Right renal pelvis (tissue), 4 donors: ENCODE results near the gene OCA2. TPM values are rescaled to one million over a fixed set of nuclear protein-coding genes. Genes with fewer than 3 reads are reported as not detected.

ENCODE experiments used
- DNase-seq, 4 donors: peaks; one replicate each; pipeline ENCODE4 v3.0.0-alpha.2; 2013; ENCODE audit warnings: low read depth in 4 of 4, low spot score in 3 of 4, missing footprints in 1 of 4
- polyA plus RNA-seq, 4 donors: library from polyadenylated mRNA; unstranded; fragments of 120-200 nt; gene quantifications; one replicate each; pipeline ENCODE4 v1.2.1, GENCODE V29; 2013; ENCODE audit not compliant: insufficient read length in 4 of 4

Gene OCA2
- polyA plus RNA-seq, 4 donors, result 8.7 to 11.2 (median 9.4) TPM

DNA sequence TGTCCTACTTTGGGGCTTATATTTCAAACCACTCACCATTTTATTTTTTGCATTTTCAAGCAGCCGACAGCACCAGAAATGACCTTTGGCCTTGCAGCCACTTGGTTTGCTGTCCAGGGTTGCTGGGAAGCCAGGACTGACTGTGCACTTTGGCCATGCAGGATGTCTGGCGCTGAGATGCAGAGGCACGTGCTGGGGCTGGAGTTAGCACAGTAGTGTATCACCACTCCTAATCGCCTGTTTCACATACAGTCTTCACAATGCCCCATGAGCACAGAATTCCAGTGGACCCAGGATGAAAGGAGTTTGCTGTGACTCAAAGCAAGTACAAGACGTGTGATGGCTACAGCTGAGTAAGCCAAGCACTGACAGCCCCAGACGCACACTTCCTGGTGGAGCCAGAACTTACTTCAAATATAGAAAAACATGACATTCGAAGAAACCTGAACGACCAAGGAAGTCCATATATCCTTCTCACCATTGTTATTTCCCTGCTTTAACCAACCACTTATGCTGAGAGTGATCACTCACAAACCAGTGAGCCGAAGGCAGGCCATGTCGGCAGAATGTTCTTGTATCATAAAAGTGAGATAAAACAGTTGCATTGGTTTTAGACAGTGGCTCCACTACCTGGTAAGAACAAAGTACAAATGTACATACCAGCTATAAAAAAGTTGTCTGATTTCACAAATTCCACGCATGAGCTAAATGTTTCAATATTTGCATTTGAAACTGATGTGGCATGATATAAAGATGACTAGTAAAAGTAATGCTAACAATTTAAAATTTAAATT lies 16.0 kb downstream of the OCA2 start:
- no peak for DNase-seq

DNA sequence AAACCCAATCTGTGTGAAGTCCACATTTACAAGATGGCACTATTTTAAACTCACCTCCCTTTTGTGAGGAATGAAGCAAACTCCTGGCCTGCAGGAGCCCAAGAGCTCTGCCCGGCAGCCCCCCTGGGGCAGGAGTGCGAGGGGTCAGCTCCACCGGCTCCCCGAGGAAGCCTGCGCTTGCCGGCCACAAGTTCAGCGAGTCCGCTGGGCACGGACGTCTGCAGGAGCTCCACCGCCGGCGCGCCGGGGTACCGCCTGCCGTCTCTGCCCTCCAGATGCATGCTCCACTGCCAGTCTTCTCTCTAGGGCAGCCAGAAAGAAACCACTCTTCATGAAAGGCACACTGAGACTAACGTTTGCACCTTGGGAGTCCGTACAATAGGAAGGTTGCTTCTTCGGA lies 17.5 kb downstream of the OCA2 start:
- DNase-seq, result no peak

GRCh38 chr15:28080386-28080785 lies 18.7 kb downstream of the OCA2 start:
- no peak for DNase-seq

- DNase-seq, result no peak
These were observed 19.7 kb downstream of the OCA2 start for GRCh38 chr15:28079313-28079969.

DNA sequence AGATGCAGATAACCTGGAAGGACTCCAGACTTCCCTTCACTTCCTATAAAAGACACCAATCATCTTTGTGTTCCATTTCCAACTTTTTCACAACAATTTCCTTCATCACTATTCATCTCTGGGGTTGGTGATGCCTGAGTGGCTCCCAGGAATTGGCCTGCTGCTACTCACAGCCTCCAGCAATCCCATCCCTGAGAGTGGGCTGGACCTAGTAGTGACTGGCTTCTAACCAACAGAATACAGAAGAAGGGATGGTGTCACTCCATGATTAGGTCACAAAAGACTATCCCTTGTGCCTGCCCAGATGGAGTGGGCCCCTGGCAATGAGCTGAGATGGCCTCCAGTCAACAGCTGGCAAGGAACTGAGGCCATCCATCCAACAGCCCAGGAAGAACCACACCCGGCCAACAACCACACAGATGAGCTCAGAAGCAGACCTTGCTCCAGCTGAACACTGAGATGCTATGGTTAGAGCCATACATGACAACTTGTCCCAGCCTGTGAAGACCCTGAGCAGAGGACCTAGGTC lies 20.9 kb downstream of the OCA2 start:
- no peak for DNase-seq

GRCh38 chr15:28075573-28075972 lies 23.5 kb downstream of the OCA2 start:
- DNase-seq, result no peak

GRCh38 chr15:28068930-28069329 lies 30.2 kb downstream of the OCA2 start:
- no peak for DNase-seq

- no peak for DNase-seq
These were observed 32.9 kb downstream of the OCA2 start for GRCh38 chr15:28066231-28066630.

- DNase-seq, result no peak
These were observed 39.1 kb downstream of the OCA2 start for GRCh38 chr15:28060005-28060404.

DNA sequence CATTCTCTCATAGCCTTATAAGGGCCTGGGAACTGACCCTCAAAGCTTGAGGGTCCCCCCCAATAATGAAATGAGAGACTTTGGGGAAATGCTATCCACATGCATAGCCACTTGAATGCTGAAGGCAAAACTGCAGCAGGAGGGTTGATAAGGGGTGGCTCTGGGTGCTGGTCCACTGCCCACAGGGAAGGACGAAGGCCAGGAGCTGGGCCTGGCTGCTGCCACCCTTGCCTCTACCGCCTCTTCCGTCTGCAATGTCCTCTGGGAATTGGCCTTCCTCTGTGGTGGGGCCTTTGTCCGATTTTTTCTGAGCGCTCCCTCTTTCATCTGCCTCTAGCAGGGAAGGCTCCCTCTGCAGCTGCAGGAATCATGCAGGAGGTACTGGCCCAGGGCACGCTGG lies 41.0 kb downstream of the OCA2 start:
- DNase-seq, result no peak

DNA sequence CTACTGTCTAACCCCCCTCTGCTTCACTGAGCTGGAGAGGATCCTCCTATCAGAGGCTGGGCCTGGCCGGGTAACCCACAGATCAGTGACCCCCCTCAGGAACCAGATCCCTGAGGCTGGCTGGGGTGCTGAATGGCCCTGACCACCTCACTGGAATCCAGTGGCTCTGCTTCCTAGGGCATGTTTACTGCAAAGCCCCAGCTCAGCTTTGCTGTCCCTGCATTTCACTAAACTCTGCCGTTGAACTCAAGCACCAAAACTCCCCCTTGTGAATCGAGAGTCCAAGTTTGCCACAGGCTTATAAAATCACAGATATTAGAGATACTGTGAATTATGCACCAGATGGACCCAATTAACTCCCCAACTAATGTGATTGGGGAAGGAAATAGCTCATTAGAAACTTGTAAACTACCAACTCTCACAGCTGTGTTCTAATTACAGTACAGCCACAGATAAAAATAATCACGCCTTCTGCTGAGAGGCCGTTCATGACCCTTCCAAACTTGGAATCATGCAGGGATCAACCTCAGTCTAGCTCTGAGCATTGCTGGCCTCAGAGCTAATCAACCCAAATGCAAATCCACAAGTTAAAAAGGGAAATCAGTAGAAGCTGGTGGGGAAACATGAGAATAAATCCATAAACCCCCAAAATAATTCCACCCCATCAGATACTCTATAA lies 47.0 kb downstream of the OCA2 start:
- no peak for DNase-seq

DNA sequence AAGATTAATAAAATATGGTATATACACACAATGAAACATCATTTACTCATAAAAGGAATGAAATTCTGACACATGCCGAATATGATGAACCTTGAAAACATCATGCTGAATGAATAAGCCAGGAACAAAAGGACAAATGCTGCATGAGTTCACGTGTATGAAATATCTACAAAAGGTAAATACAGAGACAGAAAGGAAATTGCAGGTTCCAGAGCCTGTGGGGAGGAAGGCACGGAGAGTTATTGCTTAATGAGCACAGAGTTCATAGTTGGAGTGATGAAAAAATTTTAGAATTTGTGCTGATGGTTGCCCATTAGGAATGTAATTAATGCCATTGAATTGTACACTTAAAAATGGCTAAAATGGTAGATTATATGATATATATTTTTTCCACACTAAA lies 49.5 kb downstream of the OCA2 start:
- DNase-seq, result no peak

- DNase-seq, result no peak
These were observed 51.8 kb downstream of the OCA2 start for GRCh38 chr15:28047277-28047676.

GRCh38 chr15:28044121-28044672 lies 54.9 kb downstream of the OCA2 start:
- no peak for DNase-seq

- DNase-seq, result peak in 1 of 4 donors; percentile 10
These were observed 55.4 kb downstream of the OCA2 start for GRCh38 chr15:28043691-28044091.

DNA sequence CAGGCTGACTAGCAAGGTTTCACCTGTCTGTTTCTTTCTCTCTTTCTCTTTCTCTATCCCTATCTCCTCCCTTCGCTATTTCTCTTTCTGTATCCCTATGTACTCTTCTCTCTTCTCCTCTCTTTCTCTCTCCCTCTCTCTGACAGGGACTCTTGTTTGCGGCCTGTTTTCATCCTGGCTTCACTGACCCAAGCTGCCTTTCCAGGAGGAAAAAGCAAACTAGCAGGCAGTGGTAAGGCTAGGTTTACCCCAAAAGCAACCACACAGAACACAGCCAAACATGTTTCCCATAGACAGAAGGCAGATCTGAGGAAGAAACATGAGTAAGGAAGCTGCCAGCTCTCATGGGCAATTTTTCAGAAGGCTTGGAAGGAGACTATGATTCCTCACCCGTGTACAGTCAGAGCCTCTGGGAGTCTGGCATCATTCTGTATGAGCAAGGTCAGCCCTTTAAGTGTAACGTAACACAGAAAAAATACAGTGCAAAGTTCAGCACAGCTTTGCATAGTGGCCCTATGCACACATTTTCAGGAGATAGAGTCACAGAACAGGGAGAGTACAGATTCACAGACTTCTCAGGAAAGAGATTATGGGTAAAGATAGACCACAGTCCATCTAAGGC lies 61.0 kb downstream of the OCA2 start:
- no peak for DNase-seq

- no peak for DNase-seq
These were observed 65.7 kb downstream of the OCA2 start for GRCh38 chr15:28033443-28033842.

- DNase-seq, result no peak
These were observed 68.3 kb downstream of the OCA2 start for GRCh38 chr15:28030801-28031200.

DNA sequence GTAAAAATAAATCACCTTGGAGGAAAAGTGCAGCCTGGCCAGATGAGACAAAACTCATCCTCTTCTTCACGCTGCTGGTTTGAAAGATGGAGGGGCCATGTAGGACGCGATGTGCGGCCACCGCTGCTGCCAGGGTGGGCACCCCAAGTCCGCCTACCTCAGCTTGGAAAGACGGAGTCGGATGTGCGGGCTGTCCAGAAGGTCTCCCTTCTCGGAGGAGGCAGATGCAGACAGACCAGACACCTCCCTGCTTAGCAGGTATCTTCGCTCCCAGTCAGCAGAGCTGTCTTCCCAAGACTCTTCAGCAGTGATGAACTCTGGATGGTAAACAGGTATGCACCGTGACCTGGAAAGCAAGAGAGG lies 71.4 kb downstream of the OCA2 start:
- no peak for DNase-seq

GRCh38 chr15:28026764-28027713 lies 72.1 kb downstream of the OCA2 start:
- DNase-seq, result no peak
